GM19468 (cell line): ENCODE measurements around the gene PCNT.

Experiments
- ATAC-seq: cut with Tn5 transposase; IDR thresholded peaks from one replicate; pipeline ENCODE4 v1.9.1; 2021; ENCODE audit warnings: mild to moderate bottlenecking, moderate library complexity, moderate number of reproducible peaks; ENCODE audit not compliant: unreplicated experiment; ENCODE audit errors: extremely low read depth

The PCNT gene

DNA sequence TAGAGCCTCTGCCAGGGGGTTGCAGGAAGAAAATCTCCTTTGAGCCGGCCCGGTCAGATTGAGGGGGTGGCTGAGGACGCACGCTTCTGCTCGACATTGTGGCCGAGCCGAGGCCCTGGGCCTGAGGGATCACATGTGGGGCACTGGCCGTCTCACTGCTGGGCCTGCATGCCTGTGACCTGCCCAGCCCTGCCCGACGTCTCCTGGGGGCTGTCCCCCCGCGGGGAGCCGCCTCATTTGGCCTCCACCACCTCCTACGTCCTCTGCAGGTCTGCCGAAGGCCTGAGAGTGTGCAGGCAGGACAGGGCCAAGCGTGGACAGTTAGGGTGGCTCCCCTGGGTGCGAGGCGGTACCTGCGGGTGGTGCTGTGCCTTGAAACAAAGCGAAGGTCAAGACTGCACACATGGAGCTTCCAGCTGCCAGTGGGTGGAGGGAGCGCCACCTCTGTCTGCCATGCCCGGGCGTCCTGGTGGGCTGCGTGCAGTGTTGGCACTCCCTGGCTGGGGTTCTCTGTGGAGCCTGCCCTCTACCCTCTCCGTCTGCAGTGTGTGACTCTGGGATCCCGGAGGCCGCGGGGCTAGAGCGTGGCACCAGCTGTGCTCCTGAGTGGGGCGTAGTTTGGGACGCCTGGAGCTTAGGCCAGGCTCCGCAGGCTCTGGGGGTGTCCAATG lies 51.7 kb downstream of the PCNT start:
- no peak for ATAC-seq

GRCh38 chr21:46376231-46376628 lies 52.3 kb downstream of the PCNT start:
- ATAC-seq = no peak

GRCh38 chr21:46376856-46377453 lies 53.0 kb downstream of the PCNT start:
- no peak for ATAC-seq

DNA sequence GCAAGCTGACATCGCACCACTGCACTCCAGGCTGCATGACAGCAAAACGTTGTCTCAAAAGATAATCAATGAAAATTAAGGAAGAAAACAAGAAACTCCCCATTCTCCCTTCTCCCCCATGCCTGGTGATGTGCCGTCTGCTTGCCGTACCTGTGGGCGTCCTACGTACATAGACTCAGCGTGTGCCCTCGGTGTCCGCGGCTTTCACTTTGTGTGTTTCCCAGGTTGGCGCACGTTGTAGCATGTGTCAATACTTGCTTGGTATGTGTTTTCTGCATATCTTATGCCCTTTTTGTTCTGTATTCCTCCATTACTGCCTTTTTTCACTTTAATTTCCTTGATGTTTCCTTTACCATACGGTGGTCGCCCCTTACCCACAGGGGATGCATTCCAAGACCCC lies 53.8 kb downstream of the PCNT start:
- no peak for ATAC-seq

GRCh38 chr21:46379105-46379504 lies 55.1 kb downstream of the PCNT start:
- ATAC-seq = no peak

- ATAC-seq = no peak
Observed at GRCh38 chr21:46379691-46380090, 55.7 kb downstream of the PCNT start.

- no peak for ATAC-seq
Observed at GRCh38 chr21:46381541-46381940, 57.6 kb downstream of the PCNT start.

DNA sequence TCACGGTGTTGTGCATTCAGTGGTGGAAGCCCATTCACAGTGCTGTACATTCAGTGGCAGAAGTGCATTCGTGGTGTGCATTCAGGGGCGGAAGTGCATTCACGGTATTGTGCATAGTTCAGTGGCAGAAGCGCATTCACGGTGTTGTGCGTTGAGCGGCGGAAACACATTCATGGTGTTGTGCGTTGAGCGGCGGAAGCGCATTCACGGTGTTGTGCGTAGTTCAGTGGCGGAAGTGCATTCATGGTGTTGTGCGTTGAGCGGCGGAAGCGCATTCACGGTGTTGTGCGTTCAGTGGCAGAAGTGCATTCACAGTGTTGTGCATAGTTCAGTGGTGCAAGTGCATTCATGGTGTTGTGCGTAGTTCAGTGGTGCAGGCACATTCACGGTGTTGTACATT lies 60.6 kb downstream of the PCNT start:
- ATAC-seq = no peak

DNA sequence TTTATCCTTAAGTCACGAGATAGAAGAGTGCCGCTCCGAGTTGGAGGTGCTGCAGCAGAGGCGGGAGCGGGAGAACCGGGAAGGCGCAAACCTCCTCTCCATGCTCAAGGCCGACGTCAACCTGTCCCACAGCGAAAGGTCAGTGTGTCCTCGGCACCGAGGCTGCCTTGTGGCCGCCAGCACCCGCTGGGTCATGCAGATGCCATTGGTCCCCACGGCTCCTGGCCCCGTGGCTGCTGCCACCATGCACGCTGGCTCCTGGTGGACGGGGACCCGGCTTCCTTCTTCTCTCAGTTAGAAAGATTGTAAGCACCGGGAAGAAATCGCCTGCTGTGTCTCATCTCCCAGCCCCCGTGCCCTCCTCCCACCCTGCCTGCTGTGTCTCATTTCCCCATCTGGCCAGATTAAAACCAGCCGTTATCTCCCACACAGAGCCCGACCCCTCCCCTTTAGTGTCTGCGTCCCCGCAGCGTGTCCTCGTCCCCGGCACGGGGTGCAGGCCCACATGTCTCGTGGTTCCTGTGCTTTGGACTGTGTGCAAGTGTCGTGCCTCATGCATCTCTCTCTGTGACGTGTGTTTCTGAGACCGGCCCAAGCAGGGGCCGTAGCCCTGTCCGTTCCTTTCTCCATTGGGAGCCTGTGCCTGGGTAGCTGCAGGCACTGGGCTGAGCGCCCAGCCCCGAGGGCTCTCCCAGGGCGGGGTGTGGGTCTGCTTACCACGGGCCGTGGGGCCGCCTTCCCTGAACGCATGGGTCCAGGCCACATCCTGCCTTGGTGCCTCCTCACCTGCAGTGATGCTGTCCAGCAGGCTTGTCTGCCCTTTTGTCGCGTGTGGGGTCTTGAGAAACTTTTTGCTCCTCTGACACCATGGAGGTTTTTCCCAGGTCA lies 62.1 kb downstream of the PCNT start:
- ATAC-seq = no peak

DNA sequence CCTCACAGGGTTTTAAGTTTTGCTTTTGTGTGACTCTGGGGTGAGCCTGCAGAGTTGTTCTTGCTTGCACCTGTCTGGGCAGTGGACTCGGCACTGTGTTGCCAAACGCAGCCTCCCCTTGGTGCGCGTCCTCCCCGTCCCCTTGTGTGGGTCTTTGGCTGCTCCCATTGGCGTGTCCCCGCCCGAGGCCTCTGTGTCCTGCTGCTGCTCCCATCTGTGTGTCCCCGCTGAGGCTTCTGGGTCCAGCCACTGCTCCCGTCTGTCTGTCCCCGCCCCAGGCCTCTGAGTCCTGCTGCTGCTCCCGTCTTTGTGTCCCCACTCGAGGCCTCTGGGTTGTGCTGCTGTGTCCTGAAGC lies 62.8 kb downstream of the PCNT start:
- no peak for ATAC-seq

- no peak for ATAC-seq
Observed at GRCh38 chr21:46388206-46388880, 64.4 kb downstream of the PCNT start.

DNA sequence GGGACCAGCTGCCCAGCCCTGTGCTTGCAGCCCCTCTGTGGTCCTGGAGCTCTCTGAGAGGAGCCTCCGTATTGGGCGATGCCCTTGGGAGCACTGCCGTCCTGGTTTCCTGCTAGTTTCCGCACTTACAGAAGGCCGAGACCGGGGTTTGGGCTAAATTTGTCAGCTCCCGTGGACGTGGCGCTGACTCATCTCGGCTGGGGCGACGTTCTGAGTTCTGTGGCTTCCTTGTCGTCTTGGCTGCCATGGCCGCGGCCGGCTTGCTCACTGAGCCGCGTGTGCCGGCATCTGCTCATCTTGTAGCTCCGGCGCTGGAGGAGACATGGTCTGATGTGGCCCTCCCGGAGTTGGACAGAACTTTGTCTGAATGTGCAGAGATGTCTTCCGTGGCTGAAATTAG lies 64.9 kb downstream of the PCNT start:
- ATAC-seq = no peak

GRCh38 chr21:46390603-46391545 lies 66.9 kb downstream of the PCNT start:
- ATAC-seq = no peak

GRCh38 chr21:46391773-46392172 lies 67.8 kb downstream of the PCNT start:
- no peak for ATAC-seq

DNA sequence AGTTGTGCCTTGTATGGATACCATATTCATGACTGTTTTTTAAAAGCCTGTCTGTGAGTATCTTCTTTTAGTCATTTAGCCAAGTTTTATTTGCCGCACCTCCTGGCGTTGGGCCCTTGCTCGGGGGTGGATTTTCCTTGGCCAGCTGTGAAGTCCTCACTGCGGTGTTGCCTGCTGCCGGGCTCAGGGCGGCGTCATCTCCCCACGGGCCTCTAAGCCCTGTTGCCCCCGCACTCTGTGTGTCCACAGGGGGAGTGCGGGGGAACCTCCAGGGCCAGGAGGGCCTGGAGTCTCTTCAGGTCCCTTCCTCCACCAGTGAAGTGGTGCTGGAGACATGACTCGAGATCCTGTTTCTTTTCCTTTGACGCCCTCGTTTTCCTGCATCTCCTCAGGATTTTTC lies 69.0 kb downstream of the PCNT start:
- no peak for ATAC-seq

DNA sequence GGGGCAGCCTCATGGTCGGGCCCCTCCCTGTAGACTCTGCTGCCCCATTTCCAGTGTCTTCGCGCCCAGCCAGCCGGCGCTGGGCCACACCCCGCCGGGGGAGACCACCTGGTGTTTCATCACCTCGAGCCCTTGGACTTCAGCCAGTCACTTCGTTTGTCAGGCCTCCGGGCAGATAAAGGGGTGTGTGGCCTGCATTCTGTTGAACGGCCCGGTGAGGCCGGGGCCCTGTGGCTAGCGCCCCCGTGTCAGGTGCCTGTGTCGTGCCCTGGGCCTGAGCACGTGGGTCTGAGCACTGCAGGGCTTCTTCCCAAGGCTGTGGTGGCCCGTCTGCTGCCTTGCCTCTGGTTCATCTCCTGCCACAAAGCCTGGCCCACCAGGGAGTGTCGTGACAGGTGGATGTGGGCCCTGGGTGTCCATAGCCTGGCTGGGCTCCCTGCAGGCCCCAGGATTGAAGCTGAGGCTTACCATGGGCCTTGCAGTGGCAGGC lies 69.5 kb downstream of the PCNT start:
- no peak for ATAC-seq

DNA sequence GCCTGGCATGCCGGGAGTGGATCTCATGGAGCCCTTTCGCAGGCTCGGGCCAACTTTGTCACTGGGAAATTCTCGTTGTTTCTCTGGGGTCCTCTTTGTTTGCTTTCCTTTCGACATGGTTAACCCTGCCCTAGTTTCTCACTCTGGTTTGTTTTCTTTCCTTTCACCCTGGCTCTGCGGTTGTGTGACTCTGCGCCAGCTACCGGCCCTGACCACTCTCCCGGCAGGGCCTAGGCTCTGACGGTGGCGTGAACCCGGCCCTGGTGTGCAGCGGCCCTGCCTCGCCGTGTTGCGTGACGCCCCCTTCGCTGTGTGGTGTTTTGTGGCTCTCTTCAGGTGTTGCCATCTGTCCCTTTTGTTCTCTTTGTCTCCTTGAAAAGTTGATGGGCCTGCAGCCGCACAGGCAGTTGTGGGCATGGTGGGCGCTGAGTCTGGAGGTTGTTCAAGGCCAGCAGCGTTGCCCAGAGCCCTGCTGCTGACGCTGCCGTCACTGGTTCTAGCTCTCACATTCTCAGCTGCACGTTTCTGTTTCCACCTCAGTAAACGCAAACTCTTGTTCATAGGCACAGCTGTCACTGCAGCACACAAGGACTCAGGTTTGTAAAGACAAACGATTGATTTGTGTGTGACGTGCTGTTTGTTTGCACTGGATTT lies 70.1 kb downstream of the PCNT start:
- ATAC-seq = no peak

GRCh38 chr21:46394595-46395104 lies 70.7 kb downstream of the PCNT start:
- ATAC-seq = no peak
